Hepatocyte (in vitro differentiated cells): ENCODE measurements around the gene MRPS27.

ENCODE experiments used
- CTCF ChIP-seq: fragments of 200-600 bp; sonication (generic); IDR thresholded peaks from 2 replicates; pipeline ENCODE4 v1.5.1; 2016; ENCODE audit warnings: antibody characterized with exemption, mild to moderate bottlenecking; ENCODE audit not compliant: poor library complexity
- EZH2 ChIP-seq: fragments of 200-600 bp; sonication (generic); IDR thresholded peaks from 2 replicates; pipeline ENCODE4 v1.6.1; 2016; ENCODE audit warnings: antibody characterized with exemption, mild to moderate bottlenecking, borderline replicate concordance
- EZH2phosphoT487 ChIP-seq: fragments of 200-600 bp; sonication (generic); IDR thresholded peaks from one replicate; pipeline ENCODE4 v1.6.1; 2018; ENCODE audit warnings: antibody characterized with exemption, mild to moderate bottlenecking, low read depth, moderate library complexity; ENCODE audit not compliant: unreplicated experiment, severe bottlenecking

GRCh38 chr5:72205431-72206009, 114.5 kb downstream of the MRPS27 start:
- no peak for TF ChIP-seq CTCF
- no peak for TF ChIP-seq EZH2
- no peak for TF ChIP-seq EZH2phosphoT487
